Gastrocnemius medialis (tissue), 4 donors: Measurements from ENCODE around the gene DOCK3. TPM values are rescaled to one million over a fixed set of nuclear protein-coding genes. Genes with fewer than 3 reads are reported as not detected.

ENCODE experiments used
- ATAC-seq, 2 donors: fragments of 150-250 bp; one replicate each; pipeline ENCODE4 v1.9.1; 2016
- DNase-seq, 2 donors: peaks; one replicate each; pipeline ENCODE4 v3.0.0-alpha.2; 2019
- H3K27ac ChIP-seq, 4 donors: fragments of 200-600 bp; sonication (generic); 1 replicate in 1 of 4; 2 replicates in 3 of 4; pipeline ENCODE4 v1.5.1; 2016 to 2018; ENCODE audit warnings: mild to moderate bottlenecking in 2 of 4, moderate library complexity in 1 of 4
- H3K27me3 ChIP-seq, 3 donors: fragments of 200-600 bp; sonication (generic) in 2 of 3; 1 replicate in 1 of 3; 2 replicates in 2 of 3; pipeline versions ENCODE4 v1.5.1 to v1.6.0; 2016 to 2019; ENCODE audit warnings: mild to moderate bottlenecking in 1 of 3, moderate library complexity in 1 of 3
- H3K36me3 ChIP-seq, 2 donors: fragments of 200-600 bp; sonication (generic) in 1 of 2; one replicate each; pipeline ENCODE4 v1.5.1; 2017 to 2018
- H3K4me1 ChIP-seq, 2 donors: fragments of 200-600 bp; sonication (generic) in 1 of 2; one replicate each; pipeline ENCODE4 v1.5.1; 2016 to 2017; ENCODE audit warnings: mild to moderate bottlenecking in 2 of 2
- H3K4me3 ChIP-seq, 4 donors: fragments of 200-600 bp; sonication (generic) in 3 of 4; 1 replicate in 1 of 4; 2 replicates in 3 of 4; pipeline ENCODE4 v1.5.1; 2016 to 2019; ENCODE audit warnings: mild to moderate bottlenecking in 2 of 4
- H3K9me3 ChIP-seq, 3 donors: fragments of 200-600 bp; sonication (generic) in 2 of 3; 1 replicate in 1 of 3; 2 replicates in 2 of 3; pipeline ENCODE4 v1.5.1; 2016 to 2019
- POLR2A ChIP-seq, 2 donors: fragments of 450-650 bp; IDR thresholded peaks; one replicate each; pipeline ENCODE4 v1.6.1; 2017; ENCODE audit warnings: antibody characterized with exemption in 2 of 2, mild to moderate bottlenecking in 2 of 2, moderate library complexity in 2 of 2
- in situ Hi-C, 4 donors: fragments of 200-750 bp; cut with MboI; loops; one replicate each; pipeline versions ENCODE4 v1.15.0 to v1.8.0; 2017; ENCODE audit warnings: low sequenced_read_pairs in 4 of 4
- intact Hi-C: fragments of 100-400 bp; cut with DNase I; formaldehyde crosslinking; loops from one replicate; pipeline ENCODE4 v1.15.1; 2023; ENCODE audit warnings: low total_unique reads
- total RNA-seq, 4 donors: library from RNA; depleted of rRNA; stranded (reverse); fragments of >200 nt; gene quantifications; one replicate each; pipeline versions ENCODE4 v1.1.0 to v1.2.3, GENCODE V29; 2016
- TF ChIP-seq, protein P1 (sequence below), 5 experiments: fragments of 450-650 bp in 3 of 5; fragments of 200-600 bp in 2 of 5; sonication (generic) in 2 of 5; IDR thresholded peaks in 4 of 5; conservative IDR thresholded peaks in 1 of 5; 1 replicate in 4 of 5; 2 replicates in 1 of 5; pipeline ENCODE4 v1.5.1; 2016 to 2019; ENCODE audit warnings: antibody characterized with exemption in 5 of 5, mild to moderate bottlenecking in 3 of 5, moderate library complexity in 3 of 5

DOCK3 gene
- total RNA-seq, 4 donors from 2014 or later: 0.61 to 3.1 (median 0.73) TPM

DNA sequence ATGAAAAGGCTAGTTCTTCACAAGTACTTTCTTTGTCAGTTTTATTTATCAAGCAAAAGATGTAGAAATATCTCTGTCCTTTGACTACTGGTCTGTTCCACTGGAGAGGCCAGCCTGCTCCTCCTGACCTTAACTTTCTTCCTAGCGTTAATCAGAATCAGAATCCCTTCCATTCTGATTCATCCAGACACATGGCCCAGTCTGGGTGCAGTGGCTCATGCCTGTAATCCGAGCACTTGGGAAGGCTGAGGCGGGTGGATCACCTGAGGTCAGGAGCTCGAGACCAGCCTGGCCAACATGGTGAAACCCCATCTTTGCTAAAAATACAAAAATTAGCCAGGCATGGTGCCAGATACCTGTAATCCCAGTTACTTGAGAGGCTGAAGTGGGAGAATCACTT is 678.4 kb downstream of the DOCK3 start:
- intact Hi-C loops (no loop called here), in situ Hi-C loops (no loop called here)
- Histone ChIP-seq H3K9me3 (no peaks in the 10 kb centered on the region), H3K27me3 (no peaks in the 10 kb centered on the region), H3K4me3 (no peak overlapping the region), H3K36me3 (no peaks in the 10 kb centered on the region), H3K4me1 (no peaks in the 10 kb centered on the region), H3K27ac (no peak overlapping the region)
- no peak for TF ChIP-seq POLR2A (IDR thresholded peaks at IDR 0.05)
- TF ChIP-seq, protein P1, sequence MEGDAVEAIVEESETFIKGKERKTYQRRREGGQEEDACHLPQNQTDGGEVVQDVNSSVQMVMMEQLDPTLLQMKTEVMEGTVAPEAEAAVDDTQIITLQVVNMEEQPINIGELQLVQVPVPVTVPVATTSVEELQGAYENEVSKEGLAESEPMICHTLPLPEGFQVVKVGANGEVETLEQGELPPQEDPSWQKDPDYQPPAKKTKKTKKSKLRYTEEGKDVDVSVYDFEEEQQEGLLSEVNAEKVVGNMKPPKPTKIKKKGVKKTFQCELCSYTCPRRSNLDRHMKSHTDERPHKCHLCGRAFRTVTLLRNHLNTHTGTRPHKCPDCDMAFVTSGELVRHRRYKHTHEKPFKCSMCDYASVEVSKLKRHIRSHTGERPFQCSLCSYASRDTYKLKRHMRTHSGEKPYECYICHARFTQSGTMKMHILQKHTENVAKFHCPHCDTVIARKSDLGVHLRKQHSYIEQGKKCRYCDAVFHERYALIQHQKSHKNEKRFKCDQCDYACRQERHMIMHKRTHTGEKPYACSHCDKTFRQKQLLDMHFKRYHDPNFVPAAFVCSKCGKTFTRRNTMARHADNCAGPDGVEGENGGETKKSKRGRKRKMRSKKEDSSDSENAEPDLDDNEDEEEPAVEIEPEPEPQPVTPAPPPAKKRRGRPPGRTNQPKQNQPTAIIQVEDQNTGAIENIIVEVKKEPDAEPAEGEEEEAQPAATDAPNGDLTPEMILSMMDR (IDR thresholded peaks at IDR 0.05 in 4 of 5, conservative IDR thresholded peaks at IDR 0.05 in 1 of 5): no peak
- DNase-seq: no peak
- ATAC-seq: no peak

DNA sequence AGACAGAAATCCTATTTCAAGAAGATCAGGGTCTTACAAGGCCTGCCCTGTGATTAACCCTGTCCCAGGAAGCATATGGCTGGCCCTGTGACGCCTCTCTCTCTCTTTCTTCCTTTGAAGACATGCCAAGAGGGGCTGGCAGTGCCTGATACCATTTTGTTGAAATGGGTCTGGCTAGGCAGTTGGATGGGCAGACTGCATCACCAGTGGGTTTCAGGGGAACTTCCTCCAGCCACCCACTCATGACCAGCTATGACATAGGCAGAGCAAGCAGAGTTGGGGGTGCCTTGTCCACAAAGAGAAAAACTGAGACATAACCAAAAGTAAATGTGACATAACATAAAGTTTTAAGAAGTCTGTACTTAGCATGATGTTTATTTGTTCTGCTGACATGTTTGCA is 679.0 kb downstream of the DOCK3 start:
- H3K9me3 ChIP-seq: no peaks in the 10 kb centered on the region
- H3K36me3 ChIP-seq: no peaks in the 10 kb centered on the region
- no peaks in the 10 kb centered on the region for H3K27me3 ChIP-seq
- TF ChIP-seq POLR2A (IDR thresholded peaks at IDR 0.05): no peak
- TF ChIP-seq, protein P1 (IDR thresholded peaks at IDR 0.05 in 4 of 5, conservative IDR thresholded peaks at IDR 0.05 in 1 of 5): no peak
- intact Hi-C loops: no loop called here
- H3K4me3 ChIP-seq: no peak overlapping the region
- ATAC-seq (no peak), DNase-seq (no peak)
- in situ Hi-C loops: no loop called here
- no peaks in the 10 kb centered on the region for H3K4me1 ChIP-seq
- no peak overlapping the region for H3K27ac ChIP-seq

DNA sequence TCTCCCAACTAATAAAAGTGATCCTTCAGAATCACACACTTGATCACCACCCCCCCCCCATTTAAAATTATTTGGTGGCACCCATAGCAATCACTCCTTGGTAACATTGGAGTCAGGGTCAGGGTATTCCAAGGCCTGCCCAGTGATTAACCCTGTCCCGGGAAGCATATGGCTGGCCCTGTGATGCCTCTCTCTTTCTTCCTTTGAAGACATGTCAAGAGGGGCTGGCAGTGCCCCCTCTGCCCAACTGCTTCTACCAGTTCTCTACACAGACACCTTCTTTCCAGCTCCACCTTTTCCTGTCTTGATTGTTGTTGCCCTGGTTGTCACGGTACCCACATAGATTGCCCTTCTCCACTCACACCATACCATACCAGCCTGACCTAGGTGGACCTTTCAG is 679.4 kb downstream of the DOCK3 start:
- in situ Hi-C loops (no loop called here), intact Hi-C loops (no loop called here)
- Histone ChIP-seq H3K36me3 (no peaks in the 10 kb centered on the region), H3K4me3 (no peak overlapping the region), H3K9me3 (no peaks in the 10 kb centered on the region), H3K27ac (no peak overlapping the region), H3K4me1 (no peaks in the 10 kb centered on the region), H3K27me3 (no peaks in the 10 kb centered on the region)
- DNase-seq (no peak), ATAC-seq (no peak)
- no peak for TF ChIP-seq POLR2A (IDR thresholded peaks at IDR 0.05)
- TF ChIP-seq, protein P1 (IDR thresholded peaks at IDR 0.05 in 4 of 5, conservative IDR thresholded peaks at IDR 0.05 in 1 of 5): no peak

DNA sequence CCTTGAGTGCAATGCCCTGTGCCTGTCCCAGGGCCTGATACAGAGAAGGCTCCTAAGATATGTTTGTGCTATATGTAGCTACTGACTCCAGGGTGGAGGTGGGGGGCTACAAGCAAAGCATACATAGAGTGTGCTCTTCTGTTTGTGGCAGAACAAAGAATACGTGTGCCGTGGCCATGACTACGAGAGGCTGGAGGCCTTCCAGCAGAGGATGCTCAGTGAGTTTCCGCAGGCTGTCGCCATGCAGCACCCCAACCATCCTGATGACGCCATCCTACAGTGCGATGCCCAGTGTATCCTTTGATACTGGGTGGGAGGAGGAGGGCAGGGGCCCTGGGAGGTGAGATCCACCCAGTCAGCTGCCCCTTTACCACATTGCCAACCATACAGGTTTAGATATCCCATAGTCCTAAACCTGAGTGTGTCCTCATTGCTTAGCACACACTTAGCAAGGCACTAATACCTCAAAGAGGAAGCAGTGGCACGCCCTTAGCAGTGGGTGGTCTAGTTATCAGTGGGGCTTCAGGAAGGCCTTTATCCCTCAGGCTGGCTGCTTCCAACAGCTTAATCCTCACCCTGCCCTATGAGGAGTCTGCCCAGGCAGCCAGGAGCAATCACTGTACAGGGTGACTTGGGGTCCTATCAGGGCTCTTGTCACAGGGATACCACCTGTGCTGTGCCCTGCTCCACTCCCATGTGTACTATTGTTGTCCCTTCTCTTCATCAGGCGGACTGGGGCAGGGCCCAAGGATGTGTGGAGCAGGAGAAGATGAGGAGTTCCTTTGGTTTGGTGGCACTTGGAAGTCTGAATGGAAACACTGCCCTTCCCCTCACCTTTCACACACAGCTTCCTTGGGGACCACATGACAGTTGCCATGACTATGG is 680.2 kb downstream of the DOCK3 start:
- no peak overlapping the region for H3K4me3 ChIP-seq
- no peaks in the 10 kb centered on the region for H3K36me3 ChIP-seq
- H3K27me3 ChIP-seq: no peaks in the 10 kb centered on the region
- no peaks in the 10 kb centered on the region for H3K4me1 ChIP-seq
- ATAC-seq (no peak), DNase-seq (no peak)
- no peaks in the 10 kb centered on the region for H3K9me3 ChIP-seq
- TF ChIP-seq POLR2A (IDR thresholded peaks at IDR 0.05): no peak
- TF ChIP-seq, protein P1 (IDR thresholded peaks at IDR 0.05 in 4 of 5, conservative IDR thresholded peaks at IDR 0.05 in 1 of 5): no peak
- in situ Hi-C loops: no loop called here
- intact Hi-C loops: no loop called here
- H3K27ac ChIP-seq: no peak overlapping the region
